ENCODE measurements around the gene ANKDD1B.
"Not testable (repeated sequence)": the region's sequence is repeated elsewhere in the genome, so short reads cannot be mapped to it uniquely, and the experiment has no call there.

The ANKDD1B gene

GRCh38 chr5:75611311-75612225 lies at the start of gene ANKDD1B:
Gene ANKDD1B (plus strand): TSS chr5:75611453. CDS start chr5:75611635, 182 bp downstream.
- DNase-seq: no peak

GRCh38 chr5:75565991-75566709 lies 45.1 kb upstream of the ANKDD1B start:
- DNase-seq: not testable (repeated sequence)

GRCh38 chr5:75566710-75567309 lies 44.4 kb upstream of the ANKDD1B start:
- DNase-seq: peak; percentile 90

- peak; percentile 34 for DNase-seq
These were observed 43.5 kb upstream of the ANKDD1B start for GRCh38 chr5:75567710-75568109.

- DNase-seq: no peak
These were observed 43.1 kb upstream of the ANKDD1B start for GRCh38 chr5:75568202-75568601.

GRCh38 chr5:75571547-75571946 lies 39.7 kb upstream of the ANKDD1B start:
- peak; percentile 63 for DNase-seq

- no peak for DNase-seq
These were observed 36.5 kb upstream of the ANKDD1B start for GRCh38 chr5:75574791-75575190.

GRCh38 chr5:75578280-75578679 lies 33.0 kb upstream of the ANKDD1B start:
- DNase-seq: not testable (repeated sequence)

GRCh38 chr5:75584641-75585040 lies 26.6 kb upstream of the ANKDD1B start:
- DNase-seq: no peak

GRCh38 chr5:75588666-75589065 lies 22.6 kb upstream of the ANKDD1B start:
- no peak for DNase-seq

GRCh38 chr5:75600535-75600934 lies 10.7 kb upstream of the ANKDD1B start:
- DNase-seq: no peak

- DNase-seq: no peak
These were observed 9.7 kb upstream of the ANKDD1B start for GRCh38 chr5:75601567-75601966.

- no peak for DNase-seq
These were observed 9.3 kb upstream of the ANKDD1B start for GRCh38 chr5:75601996-75602395.

- DNase-seq: no peak
These were observed 7.9 kb upstream of the ANKDD1B start for GRCh38 chr5:75603371-75603770.

- DNase-seq: no peak
These were observed 7.4 kb upstream of the ANKDD1B start for GRCh38 chr5:75603821-75604220.

- not testable (repeated sequence) for DNase-seq
These were observed 3.9 kb upstream of the ANKDD1B start for GRCh38 chr5:75607341-75607740.

GRCh38 chr5:75608870-75609269 lies 2.4 kb upstream of the ANKDD1B start:
- DNase-seq: peak; percentile 67

- no peak for DNase-seq
These were observed 1.1 kb upstream of the ANKDD1B start for GRCh38 chr5:75610201-75610600.

- peak; percentile 38 for DNase-seq
These were observed 368 bp upstream of the ANKDD1B start for GRCh38 chr5:75610859-75611310.

- DNase-seq: no peak
These were observed 945 bp downstream of the ANKDD1B start for GRCh38 chr5:75612226-75612569.

- DNase-seq: no peak
These were observed 1.6 kb downstream of the ANKDD1B start for GRCh38 chr5:75612901-75613300.

GRCh38 chr5:75614176-75614575 lies 2.9 kb downstream of the ANKDD1B start:
- DNase-seq: no peak

GRCh38 chr5:75616371-75616881 lies 5.2 kb downstream of the ANKDD1B start:
- DNase-seq: peak; percentile 41
